Endothelial cell of umbilical vein (primary cell): Measurements from ENCODE around the gene PALB2. TPM values are rescaled to one million over a fixed set of nuclear protein-coding genes. Genes with fewer than 3 reads are reported as not detected.

Experiments used
- BruUV-seq: library from RNA; stranded (reverse); fragments of 400-500 nt; replicated peaks from 2 replicates; lab custom pipeline; 2021; lab: Mats Ljungman, UMichigan
- CTCF ChIA-PET: fragments of 300-600, 350-600 bp; sonication (Branson Sonifier 250); formaldehyde crosslinking; loops from one replicate; lab custom pipeline; 2021; ENCODE audit warnings: antibody characterized with exemption, inconsistent platforms; lab: Charles Lee
- POLR2A ChIA-PET: fragments of 300-600, 350-600 bp; sonication (Branson Sonifier 250); formaldehyde crosslinking; loops from one replicate; lab custom pipeline; 2021; ENCODE audit warnings: antibody characterized with exemption, inconsistent platforms; lab: Charles Lee
- DNase-seq: peaks from one replicate; pipeline ENCODE4 v3.0.0-alpha.2; 2011; ENCODE audit warnings: low read depth, low spot score
- FAIRE-seq: peaks from 2 replicates; lab custom pipeline; 2011; peaks lifted over from hg19 to GRCh38; lab: Jason Lieb, UNC
- H2AFZ ChIP-seq: 2 replicates; pipeline ENCODE4 v1.6.0; 2012; ENCODE audit warnings: low read depth, low read length, control low read depth, inconsistent platforms
- H3K27ac ChIP-seq: 2 replicates; pipeline ENCODE4 v1.5.1; 2011; ENCODE audit warnings: low read depth, mild to moderate bottlenecking, control low read depth, low read length, moderate library complexity; ENCODE audit not compliant: insufficient read depth
- H3K27me3 ChIP-seq, 2 experiments: 2 replicates each; pipeline versions ENCODE4 v1.6.0 to v1.6.1; 2011; ENCODE audit warnings: low read length in 2 of 2, mixed read lengths in 1 of 2; ENCODE audit not compliant: control insufficient read depth in 2 of 2, insufficient read depth in 2 of 2
- H3K36me3 ChIP-seq, 2 experiments: 2 replicates in 1 of 2; 3 replicates in 1 of 2; pipeline ENCODE4 v1.5.1; 2011; ENCODE audit warnings: low read length in 2 of 2, mild to moderate bottlenecking in 1 of 2, moderate library complexity in 1 of 2; ENCODE audit not compliant: control insufficient read depth in 2 of 2, insufficient read depth in 2 of 2; ENCODE audit errors: extremely low read depth in 1 of 2
- H3K4me1 ChIP-seq: 3 replicates; pipeline ENCODE4 v1.5.1; 2011; ENCODE audit warnings: mild to moderate bottlenecking, low read length; ENCODE audit not compliant: control insufficient read depth, insufficient read depth; ENCODE audit errors: extremely low read depth
- H3K4me2 ChIP-seq: 2 replicates; pipeline ENCODE4 v1.6.1; 2011; ENCODE audit warnings: low read length, control low read depth, mixed read lengths; ENCODE audit not compliant: insufficient read depth
- H3K4me3 ChIP-seq, 3 experiments: fragments of 200-600 bp in 1 of 3; sonication (generic), shearing (Covaris generic) in 1 of 3; replicated peaks in 1 of 3; 2 replicates each; pipeline ENCODE4 v1.5.1; 2011 to 2016; ENCODE audit warnings: control low read depth in 3 of 3, low read length in 3 of 3, mild to moderate bottlenecking in 2 of 3, inconsistent platforms in 1 of 3, low read depth in 1 of 3, moderate library complexity in 1 of 3; ENCODE audit not compliant: insufficient read depth in 1 of 3
- H3K79me2 ChIP-seq: 2 replicates; pipeline ENCODE4 v1.6.0; 2012; ENCODE audit warnings: low read length, inconsistent platforms; ENCODE audit not compliant: control insufficient read depth, insufficient read depth
- H3K9ac ChIP-seq: replicated peaks from 2 replicates; pipeline ENCODE3; 2011; ENCODE audit warnings: low read length, control low read depth; ENCODE audit not compliant: insufficient read depth; ENCODE audit errors: extremely low read depth
- H3K9me1 ChIP-seq: replicated peaks from 3 replicates; pipeline ENCODE4 v1.6.0; 2011; ENCODE audit warnings: mild to moderate bottlenecking, low read length; ENCODE audit not compliant: control insufficient read depth, insufficient read depth; ENCODE audit errors: extremely low read depth
- H3K9me3 ChIP-seq: replicated peaks from 2 replicates; pipeline ENCODE4 v1.5.1; 2012; ENCODE audit warnings: low read length, inconsistent platforms; ENCODE audit not compliant: control insufficient read depth, insufficient read depth
- H4K20me1 ChIP-seq: replicated peaks from 2 replicates; pipeline ENCODE3; 2011; ENCODE audit warnings: mild to moderate bottlenecking, low read length; ENCODE audit not compliant: control insufficient read depth, insufficient read depth; ENCODE audit errors: extremely low read depth
- EZH2 ChIP-seq: IDR thresholded peaks from 2 replicates; pipeline ENCODE4 v1.6.1; 2012; ENCODE audit warnings: borderline replicate concordance, low read depth, mild to moderate bottlenecking, moderate library complexity, low read length, inconsistent platforms; ENCODE audit not compliant: severe bottlenecking
- FOS ChIP-seq: IDR thresholded peaks from 2 replicates; pipeline ENCODE4 v1.6.1; 2011; ENCODE audit warnings: mild to moderate bottlenecking, low read length, moderate library complexity, borderline replicate concordance; ENCODE audit not compliant: insufficient read depth
- GATA2 ChIP-seq: IDR thresholded peaks from 2 replicates; pipeline ENCODE4 v1.7.0; 2011; ENCODE audit warnings: low read depth, mild to moderate bottlenecking, moderate library complexity, mixed read lengths, low read length; ENCODE audit not compliant: insufficient read length, insufficient read depth
- JUN ChIP-seq: IDR thresholded peaks from 2 replicates; pipeline ENCODE4 v1.6.1; 2011; ENCODE audit warnings: borderline replicate concordance, low read depth; ENCODE audit not compliant: insufficient read length, insufficient read depth
- MYC ChIP-seq: IDR thresholded peaks from one replicate; pipeline ENCODE4 v1.6.1; 2011; ENCODE audit warnings: mild to moderate bottlenecking, low read depth, low read length
- POLR2A ChIP-seq: IDR thresholded peaks from 2 replicates; pipeline ENCODE4 v1.6.1; 2012; ENCODE audit warnings: low read depth, mild to moderate bottlenecking, control low read depth, low read length
- POLR2AphosphoS5 ChIP-seq: IDR thresholded peaks from 2 replicates; pipeline ENCODE4 v1.6.1; 2012; ENCODE audit warnings: low read depth, mild to moderate bottlenecking, control low read depth, low read length, moderate library complexity; ENCODE audit not compliant: insufficient read depth
- dilution Hi-C: fragments of 300-500 bp; cut with MboI; formaldehyde crosslinking; loops from one replicate; pipeline ENCODE4 v1.15.0; 2019; ENCODE audit warnings: low sequenced_read_pairs; ENCODE audit not compliant: extremely low pct_ligation_motif_present
- intact Hi-C: fragments of 100-400 bp; cut with micrococcal nuclease; formaldehyde crosslinking; loops from one replicate; pipeline ENCODE4 v1.10.0; 2022
- polyA plus RNA-seq, 4 experiments: library from polyadenylated mRNA; depleted of rRNA in 3 of 4; stranded (reverse) in 3 of 4; unstranded in 1 of 4; fragments of >200 nt; gene quantifications; 2 replicates each; pipeline versions ENCODE4 v1.2.1 to v1.2.3, GENCODE V29; 2011 to 2012; ENCODE audit warnings: missing spikeins in 1 of 4
- total RNA-seq: library from RNA; stranded (reverse); gene quantifications from 2 replicates; pipeline ENCODE4 v1.2.3, GENCODE V29; 2021
- TF ChIP-seq, protein P1 (sequence below): IDR thresholded peaks from 2 replicates; pipeline ENCODE4 v1.6.1; 2011; ENCODE audit not compliant: insufficient read depth, insufficient read length
- TF ChIP-seq, protein P2 (sequence below), 2 donors: IDR thresholded peaks; 1 replicate in 1 of 2; 2 replicates in 1 of 2; pipeline ENCODE4 v1.5.1; 2011; ENCODE audit warnings: low read length in 2 of 2, mild to moderate bottlenecking in 2 of 2, moderate library complexity in 2 of 2, control low read depth in 1 of 2, inconsistent platforms in 1 of 2, low read depth in 1 of 2; ENCODE audit not compliant: insufficient read depth in 1 of 2; ENCODE audit errors: extremely low read depth in 1 of 2

Gene PALB2
- total and polyA plus RNA-seq, 2 donors (not counting 3 experiments of a cell fraction or from before 2014, with no cell fraction given) = 5.1 to 15.6 TPM

DNA sequence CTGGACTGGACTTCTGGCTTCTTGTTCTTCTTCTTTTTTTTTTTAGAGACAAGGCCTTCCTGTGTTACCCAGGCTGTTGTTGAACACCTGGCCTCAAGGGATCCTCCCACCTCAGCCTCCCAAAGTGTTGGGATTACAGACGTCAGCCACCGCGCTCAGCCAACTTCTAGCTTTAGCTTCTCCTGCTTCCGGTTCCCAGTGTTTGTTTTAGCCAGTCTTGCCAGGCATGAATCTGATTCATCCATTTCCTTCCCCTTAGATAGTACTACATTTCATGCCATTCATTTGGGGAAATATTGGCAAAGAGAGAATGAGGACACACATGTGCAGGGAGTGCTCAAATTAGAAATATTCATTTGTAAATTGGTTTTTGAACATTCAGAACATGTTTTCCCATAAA is 32.9 kb downstream of the PALB2 start:
- Histone ChIP-seq H2AFZ (peak overlapping the region; percentile 53), H3K79me2 (no peaks in the 10 kb centered on the region), H3K9me1 (no peaks in the 10 kb centered on the region), H3K4me3 (peak overlapping the region in 1 of 3 experiments; percentile 28), H3K36me3 (no peaks in the 10 kb centered on the region), H4K20me1 (no peaks in the 10 kb centered on the region), H3K4me2 (peak overlapping the region; percentile 81), H3K9me3 (no peaks in the 10 kb centered on the region), H3K4me1 (peaks cover 13% of the 10 kb centered on the region), H3K9ac (peak overlapping the region; percentile 74), H3K27me3 (no peaks in the 10 kb centered on the region), H3K27ac (peak overlapping the region; percentile 96)
- intact Hi-C loops = loop anchor here (1.0 kb wide), 4 partner anchors 12 to 70 kb away; partner anchors contain the start of genes DCTN5, EARS2, NDUFAB1 and PALB2
- TF ChIP-seq, protein P1, sequence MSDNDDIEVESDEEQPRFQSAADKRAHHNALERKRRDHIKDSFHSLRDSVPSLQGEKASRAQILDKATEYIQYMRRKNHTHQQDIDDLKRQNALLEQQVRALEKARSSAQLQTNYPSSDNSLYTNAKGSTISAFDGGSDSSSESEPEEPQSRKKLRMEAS = no peak
- peak; percentile 84 for TF ChIP-seq POLR2AphosphoS5
- TF ChIP-seq MYC = no peak
- peak; percentile 89 for TF ChIP-seq JUN
- TF ChIP-seq GATA2 = peak; percentile 59
- peak; percentile 75 for TF ChIP-seq FOS
- no peak for TF ChIP-seq EZH2
- TF ChIP-seq, protein P2, sequence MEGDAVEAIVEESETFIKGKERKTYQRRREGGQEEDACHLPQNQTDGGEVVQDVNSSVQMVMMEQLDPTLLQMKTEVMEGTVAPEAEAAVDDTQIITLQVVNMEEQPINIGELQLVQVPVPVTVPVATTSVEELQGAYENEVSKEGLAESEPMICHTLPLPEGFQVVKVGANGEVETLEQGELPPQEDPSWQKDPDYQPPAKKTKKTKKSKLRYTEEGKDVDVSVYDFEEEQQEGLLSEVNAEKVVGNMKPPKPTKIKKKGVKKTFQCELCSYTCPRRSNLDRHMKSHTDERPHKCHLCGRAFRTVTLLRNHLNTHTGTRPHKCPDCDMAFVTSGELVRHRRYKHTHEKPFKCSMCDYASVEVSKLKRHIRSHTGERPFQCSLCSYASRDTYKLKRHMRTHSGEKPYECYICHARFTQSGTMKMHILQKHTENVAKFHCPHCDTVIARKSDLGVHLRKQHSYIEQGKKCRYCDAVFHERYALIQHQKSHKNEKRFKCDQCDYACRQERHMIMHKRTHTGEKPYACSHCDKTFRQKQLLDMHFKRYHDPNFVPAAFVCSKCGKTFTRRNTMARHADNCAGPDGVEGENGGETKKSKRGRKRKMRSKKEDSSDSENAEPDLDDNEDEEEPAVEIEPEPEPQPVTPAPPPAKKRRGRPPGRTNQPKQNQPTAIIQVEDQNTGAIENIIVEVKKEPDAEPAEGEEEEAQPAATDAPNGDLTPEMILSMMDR (IDR thresholded peaks at IDR 0.05; ENCODE audit: extremely low read depth in 1 of 2, insufficient read depth in 1 of 2, low read depth in 1 of 2, low read length in 2 of 2) = no peak
- peak; percentile 38 for TF ChIP-seq POLR2A
- dilution Hi-C loops = no loop called here
- BruUV-seq = no TSS peak
- POLR2A ChIA-PET = no interaction called here
- CTCF ChIA-PET = interaction anchor here (1.0 to 2.4 kb wide), 2 partner anchors 11 to 86 kb away, joined by 3 to 12 read pairs; no protein-coding TSS in a partner anchor
- DNase-seq = peak; percentile 93
- FAIRE-seq = peak; percentile 94
